ENCODE measurements around the gene TBXAS1. TPM values are rescaled to one million over a fixed set of nuclear protein-coding genes. Genes with fewer than 3 reads are reported as not detected.

TBXAS1 gene
- total and polyA plus RNA-seq, 2 of the 8 experiments (the other 6 are each of a cell fraction or from before 2014, with no cell fraction given) = 0.86 to 2.1 TPM

GRCh38 chr7:140033036-140033435 lies 204.0 kb downstream of the TBXAS1 start (continued):
- TF ChIP-seq HDAC6 (IDR thresholded peaks at IDR 0.05; ENCODE audit: low read depth, low read length) (no peak), KDM4A (IDR thresholded peaks at IDR 0.05; ENCODE audit: low read depth, low read length, severe bottlenecking) (no peak), ZNF274 (IDR thresholded peaks at IDR 0.05; ENCODE audit: borderline replicate concordance, extremely low read depth, low read length) (no peak), TCF12 (IDR thresholded peaks at IDR 0.05; ENCODE audit: low read depth, low read length) (no peak), NRF1 (IDR thresholded peaks at IDR 0.05; ENCODE audit: low read depth, low read length) (no peak)

All from H1 (cell line).